B cell (primary cell): ENCODE measurements around the gene PTRH2.

Source experiments
- CTCF ChIP-seq: fragments of 200-600 bp; IDR thresholded peaks from one replicate; pipeline ENCODE4 v1.8.0; 2022; ENCODE audit warnings: antibody characterized with exemption, mild to moderate bottlenecking
- EZH2 ChIP-seq: IDR thresholded peaks from 2 replicates; pipeline ENCODE4 v1.6.1; 2012; ENCODE audit warnings: borderline replicate concordance, low read depth, mild to moderate bottlenecking, moderate library complexity, low read length; ENCODE audit not compliant: insufficient read depth, poor library complexity, severe bottlenecking

DNA sequence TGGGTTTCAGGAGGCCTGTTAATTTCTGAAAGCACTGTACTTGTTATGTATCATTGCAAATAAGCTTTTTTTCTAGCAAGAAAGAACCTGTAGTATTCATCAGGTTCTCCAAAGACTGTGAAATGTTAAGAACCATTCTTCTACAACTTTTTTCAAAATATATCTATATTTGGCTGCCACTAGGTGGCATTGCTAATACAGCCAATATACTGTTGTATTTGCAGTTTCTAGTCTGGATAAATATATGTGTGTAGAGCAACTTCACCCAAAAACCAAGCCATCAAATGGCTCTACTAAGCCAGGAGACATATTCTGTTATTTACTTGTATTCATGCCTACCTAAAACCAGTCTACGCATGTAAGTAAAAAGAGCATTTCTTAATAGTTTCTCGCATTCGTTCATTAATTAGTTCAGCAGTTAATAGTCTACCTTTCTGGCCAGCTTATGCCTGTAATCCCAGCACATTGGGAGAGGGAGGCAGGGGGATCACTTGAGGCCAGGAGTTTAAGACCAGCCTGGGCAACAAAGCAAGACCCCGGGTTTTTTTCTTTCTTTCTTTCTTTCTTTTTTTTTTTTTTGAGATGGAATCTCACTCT, 39.7 kb upstream of the PTRH2 start:
- TF ChIP-seq EZH2 (no peak), CTCF (peak; percentile 79)
